ENCODE results near the gene AHI1.

DNA sequence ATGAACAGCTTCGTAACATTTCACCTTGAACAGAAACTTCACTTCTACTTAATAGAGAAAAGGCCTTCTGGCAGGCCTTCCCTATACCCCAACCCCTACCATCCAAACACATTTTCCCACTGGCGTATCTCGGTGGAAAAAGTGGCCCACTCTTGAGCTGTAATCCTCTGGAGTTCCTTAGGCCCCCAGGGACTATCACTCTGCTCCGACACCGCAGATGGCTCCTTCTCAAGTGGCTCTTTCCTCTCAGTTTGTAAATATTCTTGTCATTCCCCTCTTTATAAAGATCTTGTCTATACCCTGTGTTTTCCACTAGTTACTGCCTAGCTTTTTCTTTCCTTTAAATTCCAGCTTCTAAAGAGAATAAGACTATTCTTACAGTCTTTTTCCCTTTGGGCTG is 207.7 kb downstream of the AHI1 start:
- TF ChIP-seq EZH2phosphoT487 (IDR thresholded peaks at IDR 0.05; ENCODE audit: borderline replicate concordance, low read depth, low read length), result no peak
- no peak for TF ChIP-seq CTCF (conservative IDR thresholded peaks at IDR 0.05; ENCODE audit: low read length)
